Activated naive CD8-positive, alpha-beta T cell treated with anti-CD3 and anti-CD28 coated beads, Interleukin-2, amount 50 U/mL, for 16 hours (primary cell): ENCODE measurements around the gene MYLIP.
A peak's percentile ranks its signal among the peaks of the same experiment; 100 is the strongest.

Source experiments
- DNase-seq: peaks from one replicate; pipeline ENCODE4 v3.0.0-alpha.2; 2020; ENCODE audit warnings: low read depth, low spot score

Gene MYLIP

DNA sequence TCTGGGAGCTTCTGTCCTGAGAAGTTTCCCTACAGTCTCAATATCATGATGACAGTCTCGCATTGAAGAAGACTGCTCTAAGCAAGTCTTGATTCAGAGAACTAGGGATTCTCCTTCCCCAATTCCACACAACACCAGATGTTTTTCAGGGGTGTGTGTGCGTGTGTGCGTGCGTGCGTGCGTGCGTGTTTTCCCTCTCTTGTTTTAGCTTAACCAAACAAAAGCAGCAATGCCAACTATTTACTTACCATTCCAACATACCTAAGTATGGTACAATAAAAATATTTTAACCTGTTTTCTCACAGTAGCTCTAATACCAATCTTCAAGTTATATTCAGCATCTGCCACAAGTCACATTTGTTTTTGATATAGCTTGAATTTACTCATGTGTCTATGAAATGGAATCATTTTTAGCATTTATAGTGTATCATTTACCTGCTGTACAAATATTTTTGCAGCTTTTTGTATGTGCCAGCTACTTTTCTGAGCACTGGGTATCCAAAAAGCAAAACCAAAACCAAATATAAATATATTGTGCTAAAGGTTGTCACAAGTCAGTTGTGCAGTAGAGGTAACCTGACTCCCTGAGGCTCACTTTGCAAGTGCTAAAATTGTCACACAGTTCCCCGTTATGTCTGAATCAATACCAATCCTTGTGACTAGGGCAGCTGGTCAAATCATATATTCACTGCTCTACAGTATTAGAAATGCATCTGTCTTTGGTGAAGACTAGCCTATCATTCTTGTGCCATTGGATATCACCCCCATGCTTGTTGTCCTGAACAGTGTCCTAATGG lies 21.7 kb upstream of the MYLIP start:
- DNase-seq: no peak

DNA sequence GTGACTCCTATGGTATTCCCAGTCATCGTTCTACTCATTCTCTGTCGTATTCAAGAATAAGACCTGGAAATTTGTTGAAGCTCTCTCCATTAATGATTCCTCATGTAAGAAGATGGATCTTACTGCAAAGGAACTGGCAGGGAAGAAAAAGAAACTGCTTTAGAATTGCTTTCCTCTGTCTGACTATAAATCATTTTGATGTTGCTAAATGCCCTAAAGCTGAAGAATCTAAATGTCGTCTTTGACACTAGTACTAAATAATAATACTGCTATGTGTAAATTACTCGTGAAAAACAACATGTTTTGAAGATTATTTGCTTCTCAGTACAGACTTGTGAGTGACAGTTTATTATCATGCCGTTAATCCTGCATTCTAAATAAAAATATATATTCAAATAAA lies 20.5 kb upstream of the MYLIP start:
- DNase-seq: no peak

DNA sequence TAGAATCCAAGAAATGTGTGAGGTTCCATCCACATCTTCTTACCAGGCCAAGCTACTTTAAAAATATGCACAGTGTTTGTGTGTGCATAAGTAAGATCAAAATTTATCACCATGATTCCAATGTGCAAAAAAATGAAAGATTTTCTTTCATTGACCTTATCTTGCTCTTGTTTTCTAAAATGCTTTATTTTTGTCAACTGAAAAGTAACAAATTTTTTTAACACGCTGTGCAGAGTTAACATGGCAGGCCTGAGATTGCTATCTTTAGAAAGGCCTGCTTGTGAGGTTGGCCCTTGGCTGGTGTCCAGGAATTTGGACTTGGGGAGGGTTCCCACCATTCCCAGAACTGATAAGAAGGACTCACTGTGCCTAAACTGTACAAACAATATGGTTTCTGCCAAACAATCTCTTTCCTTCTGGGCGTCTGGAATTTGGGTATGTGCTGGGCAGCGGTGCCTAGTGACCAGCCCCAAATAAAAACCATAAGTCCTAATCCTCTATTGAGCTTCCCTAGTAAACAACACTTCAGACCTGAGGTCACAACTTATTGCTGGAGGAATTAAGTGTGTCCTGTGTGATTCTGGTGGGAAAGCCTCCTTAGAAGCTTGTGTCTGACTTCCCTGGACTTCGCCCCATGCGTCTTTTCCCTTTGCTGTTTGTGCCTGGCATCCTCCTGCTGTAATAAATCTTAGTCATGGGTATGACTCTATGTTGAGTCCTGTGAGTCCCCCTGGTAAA lies 19.8 kb upstream of the MYLIP start:
- DNase-seq: no peak

DNA sequence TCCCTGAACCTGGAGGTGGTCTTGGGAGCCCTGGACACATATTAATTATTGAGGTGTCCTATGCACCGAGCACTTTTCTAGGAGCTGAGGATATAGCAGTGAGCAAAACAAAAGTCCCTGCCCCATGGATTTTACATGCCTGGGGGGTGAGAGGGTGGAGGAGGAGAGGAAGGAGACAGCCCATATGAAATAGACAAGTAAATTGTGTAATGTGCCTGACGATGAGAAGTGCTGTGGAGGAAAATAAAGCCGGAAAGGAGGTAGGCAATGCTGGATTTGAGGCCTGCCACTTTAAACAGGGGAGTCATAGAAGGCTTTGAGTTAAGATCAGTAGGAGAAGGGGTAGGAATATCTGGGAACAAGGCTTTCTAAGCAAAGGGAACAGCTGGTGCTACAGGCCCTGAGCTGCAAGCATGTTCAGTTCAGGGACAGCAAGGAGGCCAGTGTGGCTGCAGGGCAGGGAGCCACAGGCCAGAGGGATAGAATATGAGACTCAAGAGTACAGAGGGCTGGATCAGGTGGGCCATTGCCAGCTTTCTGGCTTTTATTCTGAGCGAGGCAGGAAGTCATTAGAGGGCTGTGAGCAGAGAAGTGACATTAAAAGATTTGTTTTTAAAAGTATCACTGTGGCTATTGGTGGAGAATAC lies 19.1 kb upstream of the MYLIP start:
- DNase-seq: no peak

DNA sequence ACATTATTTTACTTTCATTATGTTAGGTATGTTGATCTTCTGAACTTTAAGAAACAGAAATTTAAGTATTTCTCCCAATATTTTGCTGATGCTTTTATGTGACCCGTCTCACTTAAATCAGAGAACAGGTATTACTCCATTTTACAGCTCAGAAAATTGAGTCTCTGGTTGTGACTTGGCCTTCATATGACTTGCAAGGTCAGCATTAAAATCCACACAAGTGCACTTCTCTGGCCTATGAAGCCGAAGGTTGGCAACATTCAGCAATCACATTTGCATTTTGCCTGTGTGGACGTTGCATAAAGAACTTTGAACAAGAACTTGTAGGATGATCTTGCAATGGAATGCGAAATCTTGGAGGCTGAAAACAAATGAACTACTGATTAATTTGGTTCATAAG lies 10.1 kb upstream of the MYLIP start:
- DNase-seq: no peak

DNA sequence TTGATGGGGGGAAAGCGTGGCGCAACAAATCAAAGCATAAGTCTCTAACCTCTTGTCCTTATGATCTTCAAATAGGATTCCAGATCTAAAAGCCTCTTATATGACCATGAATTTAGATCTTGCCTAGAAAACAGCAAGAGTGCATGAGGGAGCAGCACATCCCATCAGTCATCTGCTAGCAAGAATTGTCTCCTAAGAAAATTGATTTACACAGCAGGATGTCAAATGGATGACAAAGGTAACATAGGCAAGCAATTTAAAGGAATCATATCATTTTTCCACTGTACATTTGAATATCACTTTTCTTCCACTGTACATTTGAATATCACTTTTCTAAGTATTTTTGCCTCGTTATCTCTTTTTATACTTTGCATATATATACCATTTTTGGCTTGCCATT lies 7.5 kb upstream of the MYLIP start:
- no peak for DNase-seq

DNA sequence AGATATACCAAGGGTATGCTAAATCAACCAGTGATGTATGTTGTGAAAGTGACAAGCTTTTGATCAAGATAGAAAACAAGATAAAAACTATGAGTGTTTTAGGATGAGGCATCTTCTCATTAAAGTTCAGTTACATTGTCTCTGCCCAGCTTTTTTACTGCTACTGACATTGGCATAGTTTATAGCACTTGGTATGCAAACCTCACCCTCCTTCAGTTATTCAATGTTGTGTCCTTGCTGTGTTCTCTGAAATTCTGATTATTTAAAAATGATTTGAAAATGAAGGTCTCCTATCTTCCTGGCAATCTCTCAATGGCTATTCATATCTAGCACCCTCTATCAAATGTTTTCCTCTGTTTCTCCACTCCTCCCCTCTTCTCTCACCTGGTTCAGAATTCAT lies 6.7 kb upstream of the MYLIP start:
- DNase-seq: no peak

DNA sequence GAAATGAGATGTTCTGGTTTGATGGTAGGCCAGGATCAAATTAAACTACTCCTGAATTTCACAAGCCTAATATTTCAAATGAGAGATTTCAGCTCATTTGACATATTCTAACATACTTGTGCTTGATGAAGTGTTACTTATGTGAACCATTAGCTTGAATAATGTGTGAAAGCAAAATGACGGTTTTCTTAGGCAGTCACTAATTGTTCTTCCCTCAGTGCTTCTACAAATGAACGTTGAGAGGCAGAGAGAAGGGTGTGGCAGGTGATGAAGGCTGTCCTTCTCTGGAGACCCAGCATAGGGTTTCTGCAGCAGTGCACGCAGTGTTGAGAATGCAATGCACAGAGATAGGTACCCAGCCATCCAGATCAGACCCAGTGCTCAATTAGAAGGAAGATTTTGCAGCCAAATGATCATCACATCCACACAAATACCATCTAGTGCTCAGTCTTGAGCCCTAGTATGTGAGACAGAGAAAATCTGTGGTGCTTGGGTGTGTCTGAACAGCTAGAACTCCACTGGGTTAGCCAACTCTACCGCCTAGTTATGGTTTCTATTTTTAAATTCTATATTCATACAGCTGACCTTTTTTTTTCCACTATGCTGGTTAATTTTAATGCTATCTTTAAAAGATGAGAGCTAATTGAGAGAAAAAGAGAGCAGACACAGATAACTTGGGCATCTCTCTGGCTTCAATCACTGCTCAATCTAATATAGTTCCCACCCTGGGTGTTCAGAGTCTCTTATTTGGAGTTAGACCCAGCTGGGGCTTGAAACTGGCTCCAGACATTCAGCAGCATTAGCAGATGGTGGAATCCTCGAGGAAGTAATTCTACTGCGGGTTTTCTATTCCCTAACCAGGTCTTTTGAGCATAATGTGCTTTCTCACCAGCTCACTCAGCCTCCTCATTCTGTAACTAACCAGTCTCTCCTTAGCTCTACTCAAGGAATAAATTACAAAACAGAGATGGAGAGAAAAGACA lies 4.4 kb upstream of the MYLIP start:
- DNase-seq: no peak

DNA sequence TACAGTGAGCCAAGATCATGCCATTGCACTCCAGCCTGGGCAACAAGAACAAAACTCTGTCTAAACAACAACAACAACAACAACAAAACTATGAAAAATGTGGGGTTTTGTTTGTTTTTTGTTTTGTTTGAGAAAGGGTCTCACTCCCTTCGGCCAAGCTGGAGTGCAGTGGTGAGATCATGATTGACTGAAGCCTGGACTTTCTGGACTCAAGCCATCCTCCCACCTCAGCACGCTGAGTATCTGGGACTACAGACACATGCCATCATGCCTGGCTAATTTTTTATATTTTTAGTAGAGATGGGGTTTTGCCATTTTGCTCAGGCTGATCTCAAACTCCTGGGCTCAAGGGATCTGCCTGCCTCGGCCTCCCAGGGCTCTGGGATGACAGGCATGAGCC lies 2.8 kb upstream of the MYLIP start:
- no peak for DNase-seq

DNA sequence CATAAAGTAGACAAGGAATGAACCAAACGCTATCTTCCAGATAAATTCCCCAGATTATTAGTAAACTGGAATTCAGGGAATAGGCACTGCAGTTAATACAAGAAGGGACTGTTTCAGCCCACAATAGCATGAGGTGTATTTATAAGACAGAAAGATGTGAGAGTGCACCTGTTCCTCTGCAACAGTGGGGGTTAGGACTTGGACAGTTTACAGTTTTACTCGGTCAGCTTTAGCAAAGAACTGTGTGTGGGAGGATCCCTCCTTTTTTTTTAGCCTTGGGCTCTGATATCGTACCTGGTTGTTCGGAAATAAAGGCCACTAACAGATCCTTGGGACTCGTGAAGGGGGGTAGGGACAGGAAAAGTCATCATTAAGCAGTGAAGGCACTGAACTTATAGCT lies 2.0 kb upstream of the MYLIP start:
- DNase-seq: no peak

DNA sequence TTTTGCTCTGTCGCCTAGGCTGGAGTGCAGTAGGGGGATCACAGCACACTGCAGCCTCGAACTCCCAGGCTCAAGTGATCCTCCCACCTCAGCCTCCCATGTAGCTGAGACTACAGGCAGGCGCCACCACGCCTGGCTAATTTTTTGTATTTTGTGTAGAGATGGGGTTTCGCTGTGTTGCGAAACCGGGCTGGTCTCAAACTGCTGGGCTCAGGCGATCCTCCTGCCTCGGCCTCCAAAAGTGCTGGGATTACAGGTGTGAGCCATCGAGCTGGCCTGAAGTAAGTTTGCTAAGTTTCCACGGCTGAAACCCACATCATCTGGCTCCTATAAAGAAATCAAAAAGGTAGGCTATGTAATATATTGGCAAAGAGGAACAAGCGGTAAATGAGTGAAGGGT lies 1.4 kb upstream of the MYLIP start:
- no peak for DNase-seq

DNA sequence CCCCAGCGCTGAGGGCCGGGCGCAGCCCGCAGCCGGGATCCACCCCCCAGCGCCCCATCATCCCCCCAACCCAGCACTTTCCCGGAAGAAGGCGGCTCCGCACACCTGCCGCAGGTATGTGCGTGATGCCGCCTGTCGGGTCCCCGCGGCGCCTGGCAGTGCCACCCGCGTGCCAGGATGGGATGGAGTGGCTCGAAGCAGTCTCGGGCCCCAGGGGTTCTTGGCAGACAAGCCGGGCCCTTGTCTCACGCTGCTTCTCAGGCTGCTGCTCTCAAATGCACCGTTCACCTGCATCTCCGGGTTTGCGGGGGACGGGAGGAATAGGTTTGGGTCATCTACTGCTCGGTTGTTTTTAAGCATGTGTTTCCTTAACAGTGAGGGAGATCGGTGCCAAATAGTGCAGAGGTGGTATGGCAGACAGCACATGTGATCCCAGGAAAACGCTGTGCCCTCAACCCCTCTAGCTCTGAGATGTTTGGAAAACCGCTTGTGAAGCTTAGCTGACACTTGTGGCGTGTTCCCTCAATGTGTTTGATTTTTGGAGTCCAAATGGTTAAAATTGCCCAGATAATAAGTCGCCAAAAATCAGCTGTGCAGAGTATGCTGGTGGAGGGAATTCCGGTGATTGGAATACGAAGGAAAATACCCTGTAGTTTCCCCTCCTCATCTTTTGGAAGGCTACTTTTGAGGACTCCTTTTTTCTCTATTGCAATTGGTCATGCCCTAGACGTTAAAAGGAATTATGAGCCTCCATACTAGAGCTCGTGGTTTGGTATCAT lies 926 bp downstream of the MYLIP start:
- no peak for DNase-seq

DNA sequence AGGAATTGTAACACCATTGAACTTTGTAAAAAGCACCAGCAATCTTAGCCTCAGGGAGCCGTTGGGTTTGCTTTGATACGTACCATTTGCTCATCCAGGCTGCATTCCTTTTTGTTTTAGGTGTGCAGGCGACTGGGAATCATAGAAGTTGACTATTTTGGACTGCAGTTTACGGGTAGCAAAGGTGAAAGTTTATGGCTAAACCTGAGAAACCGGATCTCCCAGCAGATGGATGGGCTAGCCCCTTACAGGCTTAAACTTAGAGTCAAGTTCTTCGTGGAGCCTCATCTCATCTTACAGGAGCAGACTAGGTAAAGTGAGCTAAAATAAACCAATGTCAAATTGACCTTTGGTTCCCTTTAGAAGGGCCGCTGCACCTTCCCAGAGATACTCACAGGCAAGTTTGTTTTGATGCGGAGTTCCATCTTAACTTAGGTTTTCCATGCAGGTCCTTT lies 1.6 kb downstream of the MYLIP start:
- DNase-seq: no peak

DNA sequence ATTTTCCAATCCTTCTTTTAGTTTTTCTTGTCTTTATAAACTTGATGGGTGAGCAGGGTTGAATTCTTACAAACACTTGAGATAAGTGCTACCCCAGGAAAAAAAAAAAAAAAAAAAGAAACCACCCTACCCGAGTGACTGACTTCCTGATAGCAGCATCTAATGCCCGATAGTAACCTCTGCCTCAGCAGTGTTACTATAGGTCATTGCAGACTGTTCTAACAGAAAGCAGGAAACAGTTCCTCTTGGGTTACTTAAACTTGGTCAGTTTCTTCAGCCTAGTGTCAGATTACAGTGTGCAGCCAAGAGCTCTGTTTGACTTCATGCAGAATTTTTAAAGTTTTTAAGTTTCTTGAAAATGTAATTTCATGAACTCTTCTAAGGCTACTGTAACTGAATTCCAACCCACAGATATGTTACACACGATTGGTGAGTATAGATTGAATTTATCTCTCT lies 2.1 kb downstream of the MYLIP start:
- DNase-seq: no peak

DNA sequence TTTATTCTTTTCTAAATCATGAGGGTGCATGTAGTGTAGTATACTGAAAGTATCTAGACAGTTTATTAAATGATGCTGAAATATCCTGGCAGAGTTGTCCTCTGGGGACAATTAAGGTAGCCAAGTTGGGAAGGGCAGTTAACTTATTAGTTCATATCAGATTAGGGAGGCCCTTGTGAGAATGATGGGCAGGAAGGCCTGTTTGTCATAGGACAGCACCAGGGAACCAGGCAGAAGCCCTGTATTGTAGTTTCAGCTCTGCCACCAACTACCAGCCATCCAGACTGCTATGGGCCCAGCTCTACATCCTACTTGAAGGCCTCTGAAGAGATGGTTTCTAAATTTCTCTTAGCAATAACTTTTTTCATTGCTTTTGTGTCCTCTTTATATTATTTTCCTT lies 4.0 kb downstream of the MYLIP start:
- no peak for DNase-seq

DNA sequence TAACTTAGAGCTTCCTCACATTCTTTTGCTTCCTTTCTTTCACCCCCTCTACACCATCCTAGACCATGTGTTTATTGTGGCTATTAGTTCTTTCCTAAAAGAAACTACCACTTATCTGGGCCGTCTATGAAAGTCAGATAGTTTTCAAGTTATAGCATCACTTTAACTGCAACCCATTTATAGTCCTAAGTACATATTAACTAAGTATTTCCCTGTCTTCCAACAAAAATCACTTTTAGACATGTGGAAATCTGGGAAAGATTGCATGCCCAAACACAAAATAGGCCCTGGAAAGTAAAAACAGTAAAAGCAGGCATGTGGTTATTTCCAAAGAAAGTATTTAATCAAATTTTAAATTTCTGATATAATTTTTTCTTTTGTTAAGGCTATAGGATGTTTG lies 5.5 kb downstream of the MYLIP start:
- no peak for DNase-seq

DNA sequence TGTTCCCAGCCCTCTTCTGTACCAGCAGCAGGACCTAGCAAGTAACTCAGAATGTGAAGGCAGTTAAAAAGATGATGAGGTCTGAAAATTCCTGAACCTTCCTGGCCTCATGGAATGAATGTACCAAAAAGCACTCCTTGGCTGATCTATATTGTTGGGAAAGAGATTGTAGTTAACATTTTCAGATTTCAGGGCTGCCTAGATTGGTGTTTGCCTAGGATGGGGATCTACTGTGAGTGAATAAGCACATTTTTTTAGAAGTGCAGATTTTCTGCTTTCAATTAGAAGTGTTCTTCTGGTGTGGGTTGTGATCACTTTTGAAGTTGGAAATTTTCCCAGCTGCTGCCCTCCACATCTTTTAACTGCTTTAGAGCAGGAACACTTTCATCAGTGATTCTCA lies 6.2 kb downstream of the MYLIP start:
- DNase-seq: no peak

DNA sequence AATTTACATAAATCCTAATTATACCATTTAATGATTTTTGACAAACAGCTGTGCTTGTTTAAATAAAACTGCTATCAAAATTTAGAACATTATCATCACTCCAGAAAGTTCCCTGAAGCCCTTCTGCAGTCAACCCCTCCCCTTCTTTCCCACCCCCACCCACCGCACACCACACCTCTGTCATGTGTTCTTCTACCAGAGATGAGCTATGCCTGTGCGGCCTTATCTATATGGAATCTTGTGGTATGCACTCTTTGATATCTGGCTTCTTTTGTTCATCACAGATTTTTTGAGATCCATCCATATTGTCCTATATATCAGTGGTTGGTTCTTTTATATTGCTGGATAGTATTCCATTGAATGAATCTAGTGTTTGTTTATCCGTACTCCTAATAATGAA lies 7.2 kb downstream of the MYLIP start:
- DNase-seq: no peak

DNA sequence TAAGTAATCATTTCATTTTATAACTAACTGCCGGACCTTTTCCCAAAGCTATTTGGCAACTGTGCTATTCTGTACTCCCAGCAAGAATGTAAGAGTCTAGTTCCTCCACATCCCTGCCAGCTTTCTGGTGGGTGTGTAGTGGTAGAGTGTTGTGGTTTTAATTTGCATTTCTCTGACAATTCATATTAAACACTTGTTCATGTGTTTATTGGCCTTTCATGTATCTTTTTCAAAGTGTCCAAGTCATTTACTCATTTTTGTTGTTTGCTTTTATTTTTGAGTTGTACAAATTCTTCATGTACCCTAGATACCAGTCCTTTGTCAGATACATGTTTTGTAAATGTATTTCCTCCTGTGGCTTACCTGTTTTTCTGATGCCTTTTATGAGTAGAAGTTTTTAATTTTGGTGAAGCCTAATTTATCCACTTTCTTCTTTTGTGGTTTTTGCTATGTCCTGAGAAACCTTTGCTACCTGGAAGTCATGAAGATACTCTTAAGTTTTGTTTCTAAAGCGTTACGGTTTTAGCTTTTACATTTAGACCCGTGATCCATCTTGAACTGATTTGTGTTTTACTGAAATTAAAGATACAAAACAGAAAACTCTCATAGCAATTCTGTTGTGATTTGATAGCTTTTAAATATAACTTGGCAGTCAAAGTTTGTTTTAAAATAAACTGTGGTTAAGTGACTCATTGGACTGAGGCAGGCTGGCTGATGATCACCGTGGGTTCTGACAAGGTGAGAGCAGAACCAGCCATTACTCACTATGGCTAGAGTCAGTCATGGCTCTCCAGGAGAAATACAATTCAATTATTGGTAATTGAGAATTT lies 8.0 kb downstream of the MYLIP start:
- DNase-seq: peak; percentile 38

DNA sequence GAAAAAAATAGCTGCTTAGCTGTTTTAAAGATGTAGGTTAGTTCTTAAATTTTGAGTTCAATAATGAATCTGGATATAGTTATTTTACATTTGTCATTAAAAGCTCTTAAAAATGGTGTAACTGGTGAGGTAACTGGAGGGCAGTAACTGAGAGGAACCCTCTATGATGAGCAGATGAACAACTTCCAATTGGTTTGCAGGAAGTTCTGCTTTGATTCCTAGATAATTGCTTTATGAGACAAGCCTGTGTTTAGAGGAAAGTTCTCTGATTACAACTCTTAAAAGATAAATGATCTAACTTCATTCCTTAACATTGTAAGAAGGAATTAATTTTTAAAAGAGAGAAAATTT lies 8.5 kb downstream of the MYLIP start:
- no peak for DNase-seq
